DMS153 treated with DMSO at 0.1 percent for 48 hours (cell line): ENCODE measurements around the gene SRGAP2C.
"Not testable (repeated sequence)": the region's sequence is repeated elsewhere in the genome, so short reads cannot be mapped to it uniquely, and the experiment has no call there.

ENCODE experiments used
- DNase-seq: peaks from one replicate; lab custom pipeline; 2025; ENCODE audit not compliant: unreplicated experiment; lab: John Stamatoyannopoulos, UW

The SRGAP2C gene

DNA sequence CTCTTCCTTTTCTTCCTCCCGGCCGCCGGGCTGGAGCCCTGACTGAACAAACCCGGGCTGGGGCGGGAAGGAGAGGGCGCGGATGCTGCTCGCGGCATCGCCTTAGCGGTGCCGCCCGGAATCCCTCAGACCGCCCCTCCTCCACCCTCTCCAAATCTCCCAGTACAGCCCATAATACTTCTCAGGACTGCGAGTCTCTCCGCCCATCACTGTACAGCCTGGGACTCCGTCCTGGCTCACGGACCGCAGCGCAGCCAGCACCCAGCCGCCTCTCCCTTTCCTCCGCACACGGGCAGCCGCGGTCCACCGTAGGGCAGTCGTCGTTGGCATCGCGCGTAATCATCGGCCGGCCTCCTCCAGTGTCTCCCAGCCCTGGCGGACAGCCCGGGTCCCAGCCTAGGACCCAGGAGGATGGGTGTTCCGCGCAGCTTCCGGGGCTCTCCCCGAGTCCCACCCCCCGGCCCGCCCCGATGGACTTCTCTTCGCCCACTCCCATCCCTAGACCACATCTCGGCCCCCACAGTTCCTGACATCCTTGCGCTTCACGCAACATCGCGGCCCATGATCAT is 449 bp downstream of the SRGAP2C start:
- not testable (repeated sequence) for DNase-seq

DNA sequence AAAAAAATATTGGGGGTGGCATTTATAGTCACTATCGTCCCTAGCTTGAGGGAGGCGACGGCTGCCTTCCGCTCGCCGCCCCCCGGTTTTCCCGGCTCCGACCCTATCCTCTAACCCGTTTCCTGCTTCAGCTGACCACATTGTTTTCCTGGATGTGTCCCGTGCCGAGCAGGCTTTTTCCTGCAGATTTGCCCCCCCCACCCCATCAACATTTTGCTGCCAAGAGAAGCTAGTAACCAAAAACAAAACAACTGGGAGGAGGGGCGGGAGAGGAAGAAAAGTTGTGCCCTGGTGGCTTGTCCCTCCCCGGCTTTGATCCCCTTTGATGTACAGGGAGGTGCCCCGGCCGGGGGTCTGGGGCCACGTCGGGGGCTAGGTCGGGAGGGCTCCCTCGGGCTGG is 1.4 kb downstream of the SRGAP2C start:
- not testable (repeated sequence) for DNase-seq

- not testable (repeated sequence) for DNase-seq
Measured at GRCh38 chr1:121187914-121188313, 3.1 kb downstream of the SRGAP2C start.

DNA sequence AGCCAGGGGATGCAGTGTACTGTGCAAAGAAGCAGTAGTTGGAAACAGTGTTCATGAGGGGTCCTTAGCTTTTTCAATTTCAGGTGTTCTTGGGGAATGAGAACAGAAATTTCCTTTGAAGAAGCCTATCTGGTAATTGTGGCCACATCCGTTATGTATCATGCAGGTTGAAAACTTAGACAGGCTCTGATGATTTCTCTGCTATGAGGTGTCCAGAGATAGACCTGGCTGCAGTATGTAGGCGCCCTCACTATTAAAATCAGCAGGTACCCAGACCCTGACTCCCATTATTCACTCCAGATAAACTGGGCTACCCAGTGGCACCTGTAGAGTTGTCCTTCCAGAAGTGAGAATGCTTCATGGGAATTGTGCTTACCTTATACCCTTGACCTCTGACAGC is 7.7 kb downstream of the SRGAP2C start:
- DNase-seq = not testable (repeated sequence)

GRCh38 chr1:121197095-121197882 is 12.5 kb downstream of the SRGAP2C start:
- DNase-seq = not testable (repeated sequence)

- not testable (repeated sequence) for DNase-seq
Measured at GRCh38 chr1:121199763-121200162, 15.0 kb downstream of the SRGAP2C start.

- not testable (repeated sequence) for DNase-seq
Measured at GRCh38 chr1:121200232-121200631, 15.5 kb downstream of the SRGAP2C start.

DNA sequence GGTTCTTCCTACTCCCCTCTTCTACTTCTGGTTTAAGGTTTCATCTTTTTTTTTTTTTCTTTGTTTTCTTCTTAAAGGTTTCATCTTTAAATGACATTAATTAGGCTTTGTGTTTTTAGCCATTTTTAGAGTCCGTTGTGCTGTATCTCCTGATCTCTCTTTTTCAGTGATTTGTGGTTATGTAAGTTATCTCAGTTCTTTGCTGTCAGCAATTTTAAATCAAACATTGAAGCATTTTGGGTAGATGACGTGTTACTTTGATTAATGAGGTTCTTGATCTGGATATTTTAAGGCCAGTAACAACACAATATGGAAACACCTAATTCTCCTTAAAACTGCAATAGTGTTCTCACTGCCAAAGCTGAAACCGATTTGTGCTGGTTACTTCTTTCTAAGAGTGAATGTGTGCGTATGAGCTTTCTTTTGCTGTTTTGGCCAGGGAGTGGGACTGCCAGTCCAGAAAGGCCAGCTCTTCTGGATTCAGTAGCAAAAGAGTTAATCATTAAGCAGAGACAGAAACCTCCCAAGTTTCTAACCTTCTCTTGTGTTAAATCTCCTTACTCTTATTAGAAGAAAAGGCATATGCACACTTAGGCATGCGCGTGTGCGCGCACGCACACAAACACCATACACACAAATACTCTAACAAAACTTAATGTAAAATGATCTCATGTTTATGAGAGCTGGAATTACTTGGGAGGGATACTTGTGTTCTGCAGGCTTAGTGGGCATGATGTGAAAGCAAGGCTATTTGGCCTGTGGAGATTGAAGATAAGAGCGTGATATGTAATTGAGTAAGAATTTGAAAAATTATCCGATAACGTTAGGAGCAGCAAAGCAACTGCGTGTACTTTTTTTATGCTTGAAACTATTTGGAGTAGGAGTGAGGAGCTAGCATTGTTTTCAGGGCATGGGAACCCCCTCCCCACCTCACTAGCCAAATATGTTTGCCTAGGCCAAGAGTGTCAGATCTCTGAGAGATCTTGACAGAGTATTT is 16.5 kb downstream of the SRGAP2C start:
- not testable (repeated sequence) for DNase-seq

DNA sequence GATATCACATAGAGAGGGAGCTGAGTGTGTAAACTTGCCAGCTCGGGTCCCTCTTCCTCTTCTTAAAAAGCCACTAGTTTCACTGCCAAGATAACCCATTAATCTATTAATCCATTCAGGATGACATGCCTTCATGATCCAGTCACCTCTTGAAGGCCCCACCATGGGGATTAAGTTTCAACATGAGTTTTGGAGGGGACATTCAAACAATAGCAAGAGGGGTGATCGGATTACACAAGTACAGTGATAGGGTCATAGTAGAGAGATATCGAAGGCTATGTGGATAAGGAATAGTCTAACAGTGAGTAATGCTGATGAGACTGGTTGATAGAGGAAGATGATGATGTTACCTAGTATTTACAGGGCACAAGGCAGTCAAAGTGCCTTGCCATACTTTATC is 18.2 kb downstream of the SRGAP2C start:
- DNase-seq = not testable (repeated sequence)

DNA sequence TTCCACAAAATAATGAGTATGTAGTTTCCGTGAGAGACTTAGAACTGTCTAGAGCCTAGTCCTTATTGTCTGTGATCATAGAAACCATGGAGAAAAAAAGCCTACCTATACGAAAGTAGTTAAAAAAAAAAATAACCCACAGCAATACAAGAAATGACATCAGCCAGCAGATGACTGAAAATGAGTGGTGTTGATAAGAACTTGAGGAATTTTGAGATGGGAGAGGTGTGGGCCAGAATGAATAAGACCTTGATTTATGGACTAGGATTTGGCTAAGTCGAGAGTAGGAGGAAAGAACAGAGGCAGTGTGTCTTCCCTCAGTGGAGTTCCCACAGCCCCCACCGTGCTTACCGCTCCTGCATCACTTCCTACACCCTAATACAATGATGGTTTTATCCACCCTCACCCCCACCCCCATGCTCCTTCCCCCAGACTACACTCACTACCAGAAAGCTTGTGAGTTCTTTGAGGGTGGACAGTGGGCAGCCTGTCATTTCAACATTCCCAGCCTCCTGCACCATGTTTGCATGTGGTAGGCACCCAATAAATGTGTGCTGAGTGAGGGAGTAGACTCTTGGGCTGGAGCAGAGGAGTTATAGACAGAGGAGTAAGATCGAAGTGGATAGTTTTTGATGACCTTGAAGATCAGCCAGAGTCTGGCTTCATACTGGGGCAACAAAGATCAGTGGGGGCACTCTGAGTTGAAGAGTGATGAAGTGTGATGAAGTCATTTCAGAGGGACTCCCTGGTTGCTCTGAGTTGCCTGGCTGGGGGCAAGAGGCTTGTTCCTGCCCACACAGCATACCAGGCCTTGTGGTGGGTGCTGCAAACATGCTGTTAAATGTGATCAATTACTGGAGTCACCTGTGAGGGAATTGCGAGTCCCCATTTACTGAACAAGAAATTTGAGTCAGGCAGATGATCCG is 21.3 kb downstream of the SRGAP2C start:
- DNase-seq = not testable (repeated sequence)

GRCh38 chr1:121207328-121207727 is 22.6 kb downstream of the SRGAP2C start:
- DNase-seq = not testable (repeated sequence)

- DNase-seq = not testable (repeated sequence)
Measured at GRCh38 chr1:121208375-121208774, 23.6 kb downstream of the SRGAP2C start.

DNA sequence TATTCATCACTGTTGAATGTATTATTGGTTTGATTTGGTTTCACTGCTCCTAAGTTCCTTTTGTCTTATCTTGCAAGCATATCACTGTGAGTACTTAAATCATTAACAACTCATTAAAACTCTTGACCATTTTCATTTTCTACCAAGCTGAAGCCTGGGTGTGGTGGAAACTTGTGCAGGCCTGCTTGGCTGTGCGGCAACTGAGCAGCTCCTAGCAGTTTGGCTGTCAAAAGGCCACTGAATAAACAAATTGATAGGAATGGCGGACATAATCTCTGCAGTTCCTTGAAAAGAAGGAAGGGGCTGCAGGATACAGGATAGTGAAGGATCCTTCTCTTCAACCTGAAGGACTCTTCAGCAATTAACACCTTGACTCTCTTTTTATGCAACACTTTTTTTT is 26.0 kb downstream of the SRGAP2C start:
- DNase-seq = not testable (repeated sequence)

GRCh38 chr1:121213491-121213890 is 28.7 kb downstream of the SRGAP2C start:
- not testable (repeated sequence) for DNase-seq

- DNase-seq = not testable (repeated sequence)
Measured at GRCh38 chr1:121214544-121215156, 29.9 kb downstream of the SRGAP2C start.

DNA sequence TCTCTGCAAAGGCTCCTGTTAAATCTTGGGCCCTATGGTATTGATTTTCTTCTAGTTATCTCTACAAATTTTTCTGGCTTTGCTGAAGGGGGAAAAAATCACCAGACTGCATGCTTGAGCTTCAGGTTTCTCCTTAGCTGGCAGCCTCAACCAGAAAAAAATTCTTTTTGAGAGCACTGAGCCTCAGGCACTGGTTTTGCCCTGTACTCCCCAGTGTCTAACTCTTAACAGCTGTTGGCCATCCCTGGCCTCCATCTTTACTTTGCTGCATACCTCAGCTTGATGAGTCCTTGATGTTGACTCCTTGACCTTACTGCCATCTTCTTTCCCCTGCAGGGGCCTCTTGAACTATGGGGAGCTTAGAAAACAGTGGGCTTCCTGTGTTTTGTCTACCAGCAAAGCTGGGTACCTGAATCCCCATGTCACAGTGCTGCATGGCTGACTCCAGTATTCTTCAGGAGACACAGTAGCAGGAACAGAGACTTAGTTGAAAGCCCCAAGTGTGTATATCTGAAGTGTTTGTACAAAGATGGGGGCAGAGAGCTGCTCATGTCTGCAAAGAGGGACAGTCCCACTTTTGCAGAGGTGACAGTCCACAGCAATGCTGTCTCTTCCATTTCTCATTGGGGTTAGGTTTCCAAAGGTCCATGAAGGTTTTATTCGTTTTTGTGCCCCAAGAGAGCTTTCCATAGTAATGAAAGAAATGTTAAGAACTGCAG is 31.1 kb downstream of the SRGAP2C start:
- DNase-seq = not testable (repeated sequence)

GRCh38 chr1:121216676-121217075 is 31.9 kb downstream of the SRGAP2C start:
- not testable (repeated sequence) for DNase-seq

DNA sequence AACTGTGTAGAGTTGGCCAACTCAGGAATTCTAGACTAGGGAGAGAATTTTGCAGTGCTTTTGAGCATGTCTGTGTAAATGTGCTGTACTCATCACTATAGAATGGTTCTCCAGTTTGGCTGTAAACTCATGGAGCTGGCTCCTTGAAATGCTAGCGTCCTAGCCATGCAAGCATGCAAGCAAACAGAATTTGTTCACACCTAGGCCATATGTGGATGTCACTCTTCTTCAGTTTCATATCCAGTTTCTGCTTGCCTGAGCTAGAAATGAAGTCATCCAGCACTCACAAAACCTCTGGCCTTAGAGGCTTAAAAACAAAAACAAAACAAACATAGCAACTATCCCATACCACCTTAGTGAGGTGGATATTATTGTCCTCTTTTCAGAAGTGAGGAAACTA is 37.0 kb downstream of the SRGAP2C start:
- DNase-seq = not testable (repeated sequence)

DNA sequence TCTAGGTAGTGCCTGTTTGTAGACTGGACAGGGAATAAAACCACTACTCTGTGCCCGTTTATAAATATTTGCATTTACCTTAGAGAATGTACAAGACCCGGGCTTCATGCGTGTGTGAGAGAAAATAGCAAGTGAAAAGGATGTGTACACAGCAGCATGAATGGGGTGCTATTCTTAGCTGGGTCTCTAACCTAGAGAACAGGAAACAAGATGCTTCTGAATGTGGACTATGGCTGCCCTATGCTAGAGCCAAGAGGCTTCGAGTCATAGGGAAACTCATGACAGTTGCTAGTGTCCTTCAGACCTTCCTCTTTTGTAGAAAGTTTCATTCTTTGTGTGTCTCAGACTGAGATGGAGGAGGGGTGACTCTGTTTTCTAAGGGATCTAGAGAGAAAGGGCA is 39.9 kb downstream of the SRGAP2C start:
- not testable (repeated sequence) for DNase-seq
